Peyer's patch (tissue), 4 donors: ENCODE data around the gene ZNF385D.

Experiments
- CTCF ChIP-seq, 6 experiments: fragments of 450-650 bp in 4 of 6; fragments of 200-600 bp in 2 of 6; sonication (generic) in 1 of 6; IDR thresholded peaks; one replicate each; pipeline ENCODE4 v1.5.1; 2017 to 2019; ENCODE audit warnings: antibody characterized with exemption in 6 of 6, mild to moderate bottlenecking in 3 of 6, moderate library complexity in 1 of 6
- POLR2A ChIP-seq, 2 donors: fragments of 450-650 bp; IDR thresholded peaks; one replicate each; pipeline ENCODE4 v1.5.1; 2017; ENCODE audit warnings: antibody characterized with exemption in 2 of 2, mild to moderate bottlenecking in 2 of 2, moderate library complexity in 2 of 2

DNA sequence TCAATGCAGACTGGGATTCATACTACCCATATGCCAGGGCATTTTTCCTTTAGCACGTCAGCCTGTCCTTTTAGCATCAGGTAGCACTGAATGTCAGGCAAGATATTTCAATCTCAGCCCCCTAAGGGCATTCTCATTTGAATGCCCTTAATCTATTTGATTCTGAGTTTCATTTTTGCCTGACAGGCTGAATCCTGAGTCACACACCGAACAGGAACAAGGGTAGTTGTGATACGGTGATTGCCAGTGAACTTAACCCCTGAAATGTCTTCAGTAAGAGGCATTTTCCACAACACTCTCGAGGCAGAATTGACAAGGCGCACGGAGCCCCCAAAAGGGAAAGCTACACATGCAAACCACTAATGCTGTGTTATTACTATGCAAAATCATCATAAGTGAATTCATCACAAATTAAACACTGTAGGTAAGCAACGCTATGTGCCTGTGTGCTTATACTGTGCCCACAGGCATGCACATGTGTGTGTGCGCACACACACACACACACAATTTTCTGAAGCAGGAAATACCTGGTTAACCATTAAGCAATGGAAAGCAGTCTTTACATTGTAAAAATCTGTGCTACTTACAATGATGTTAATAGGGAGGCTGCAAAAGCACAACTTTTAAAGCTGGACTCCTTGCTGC, 130.4 kb downstream of the ZNF385D start:
- TF ChIP-seq CTCF (IDR thresholded peaks at IDR 0.05) (no peak), POLR2A (IDR thresholded peaks at IDR 0.05) (no peak)
